Stromal cell of bone marrow (primary cell): ENCODE measurements around the gene AOPEP.
"Not testable (repeated sequence)": the region's sequence is repeated elsewhere in the genome, so short reads cannot be mapped to it uniquely, and the experiment has no call there.

ENCODE experiments used
- DNase-seq: peaks from one replicate; pipeline ENCODE4 v3.0.0-alpha.2; 2012; ENCODE audit warnings: low read depth

The AOPEP gene

DNA sequence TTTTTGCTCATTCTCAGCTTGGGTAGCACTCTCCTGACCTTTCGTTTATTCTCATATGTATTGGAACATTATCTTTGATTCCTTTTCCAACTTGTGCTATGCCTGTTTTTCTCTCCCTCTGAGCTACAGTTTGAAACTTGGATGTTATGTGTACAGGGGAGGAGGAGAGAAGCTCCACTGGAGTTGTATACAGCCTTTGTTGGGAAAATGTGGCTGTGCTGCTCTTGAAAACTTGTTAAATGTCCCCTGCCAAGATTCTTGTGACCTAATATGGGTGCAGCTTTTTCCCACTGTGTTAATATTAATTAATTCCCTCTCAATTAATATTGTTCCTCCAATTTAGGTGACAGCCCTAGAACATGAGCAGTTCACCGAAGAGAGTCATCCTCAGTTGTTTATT is 235.4 kb downstream of the AOPEP start:
- DNase-seq = no peak

DNA sequence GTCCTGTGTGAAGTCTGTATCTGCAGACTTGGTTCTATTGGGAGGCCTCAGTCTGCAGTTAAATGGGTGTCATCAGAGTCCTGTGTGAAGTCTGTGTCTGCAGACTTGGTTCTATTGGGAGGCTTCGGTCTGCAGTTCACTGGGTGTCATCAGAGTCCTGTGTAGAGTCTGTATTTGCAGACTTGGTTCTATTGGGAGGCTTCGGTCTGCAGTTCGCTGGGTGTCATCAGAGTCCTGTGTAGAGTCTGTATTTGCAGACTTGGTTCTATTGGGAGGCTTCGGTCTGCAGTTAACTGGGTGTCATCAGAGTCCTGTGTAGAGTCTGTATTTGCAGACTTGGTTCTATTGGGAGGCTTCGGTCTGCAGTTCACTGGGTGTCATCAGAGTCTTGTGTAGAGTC is 239.1 kb downstream of the AOPEP start:
- not testable (repeated sequence) for DNase-seq

DNA sequence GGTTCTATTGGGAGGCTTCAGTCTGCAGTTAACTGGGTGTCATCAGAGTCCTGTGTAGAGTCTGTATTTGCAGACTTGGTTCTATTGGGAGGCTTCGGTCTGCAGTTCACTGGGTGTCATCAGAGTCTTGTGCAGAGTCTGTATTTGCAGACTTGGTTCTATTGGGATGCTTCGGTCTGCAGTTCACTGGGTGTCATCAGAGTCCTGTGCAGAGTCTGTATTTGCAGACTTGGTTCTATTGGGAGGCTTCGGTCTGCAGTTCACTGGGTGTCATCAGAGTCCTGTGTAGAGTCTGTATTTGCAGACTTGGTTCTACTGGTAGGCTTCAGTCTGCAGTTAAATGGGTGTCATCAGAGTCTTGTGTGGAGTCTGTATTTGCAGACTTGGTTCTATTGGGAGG is 239.5 kb downstream of the AOPEP start:
- DNase-seq = not testable (repeated sequence)

DNA sequence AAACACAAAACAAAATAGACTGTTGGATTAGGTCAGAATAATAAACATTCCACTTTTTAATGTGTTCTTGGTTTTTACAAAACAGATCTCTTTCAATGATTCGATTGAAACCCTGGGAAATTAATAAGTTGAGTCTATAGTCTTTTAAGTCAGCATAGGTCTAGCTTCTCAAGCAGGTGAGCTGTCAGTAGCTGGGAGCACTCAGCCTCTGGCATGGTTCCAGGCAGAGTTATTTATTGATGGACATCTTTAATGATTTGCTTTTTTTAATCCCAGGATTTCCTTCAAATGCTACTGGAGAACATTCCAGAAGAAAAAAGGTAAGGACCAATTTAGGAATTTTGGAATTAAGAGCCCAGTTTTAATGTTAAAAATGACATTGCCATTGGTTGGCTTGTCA is 241.0 kb downstream of the AOPEP start:
- no peak for DNase-seq

DNA sequence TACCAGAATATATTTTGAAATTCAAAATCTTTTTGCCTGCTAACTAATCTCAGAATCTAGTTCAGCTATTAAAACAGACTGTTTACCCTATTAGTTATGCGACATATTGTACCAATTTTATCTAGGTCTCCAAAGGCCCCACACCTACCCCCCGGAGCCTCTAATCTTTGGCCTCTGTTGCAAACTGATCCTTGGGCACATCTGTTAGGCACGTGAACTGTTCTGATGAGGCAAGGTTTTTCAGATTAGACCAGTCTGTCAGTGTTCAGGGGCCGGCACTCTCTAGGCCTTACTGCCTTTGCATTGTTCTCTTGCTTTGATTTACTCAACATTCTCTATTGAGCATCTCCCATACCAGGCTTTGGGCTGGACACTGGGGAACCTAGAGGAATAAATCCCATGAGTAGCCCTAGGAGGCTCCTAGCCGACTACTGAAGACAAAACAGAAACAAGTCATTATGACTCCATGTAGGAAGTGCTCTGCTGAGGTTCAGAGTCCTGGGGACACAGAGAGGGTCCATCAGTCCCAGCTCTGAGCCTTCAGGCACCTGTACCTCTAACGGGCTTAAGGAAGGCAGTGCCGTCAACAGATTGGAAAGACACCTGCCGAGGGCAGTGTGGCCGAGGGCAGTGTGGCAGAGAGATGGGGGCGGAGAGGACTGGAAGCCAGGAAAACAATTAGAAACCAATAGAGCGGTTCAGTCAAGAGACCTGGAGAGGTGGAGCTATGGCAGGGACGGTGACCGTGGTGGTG is 245.1 kb downstream of the AOPEP start:
- no peak for DNase-seq

DNA sequence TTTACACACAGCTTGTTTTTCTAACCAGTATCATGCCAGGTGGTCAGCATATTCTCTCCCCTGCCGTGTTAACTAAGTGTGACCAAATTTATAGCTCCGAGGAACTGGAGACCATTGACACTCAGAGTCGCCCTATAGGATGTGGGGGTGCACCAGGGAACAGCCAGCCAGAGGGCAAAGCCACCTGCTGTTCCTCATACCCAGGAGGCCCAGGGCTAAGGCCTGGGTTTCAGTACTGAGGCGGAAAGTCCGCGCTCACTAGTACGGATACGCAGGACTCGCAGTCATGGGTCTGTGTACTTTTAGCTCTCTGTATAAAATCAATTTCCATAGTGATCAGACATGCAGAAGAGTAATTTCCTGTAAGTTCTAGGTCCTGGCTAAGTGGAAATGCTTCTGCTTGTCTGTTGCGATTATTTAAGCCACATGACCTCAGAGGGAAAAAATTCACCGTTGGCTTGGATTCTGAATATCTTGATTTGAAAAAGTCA is 247.0 kb downstream of the AOPEP start:
- DNase-seq = peak; percentile 27

DNA sequence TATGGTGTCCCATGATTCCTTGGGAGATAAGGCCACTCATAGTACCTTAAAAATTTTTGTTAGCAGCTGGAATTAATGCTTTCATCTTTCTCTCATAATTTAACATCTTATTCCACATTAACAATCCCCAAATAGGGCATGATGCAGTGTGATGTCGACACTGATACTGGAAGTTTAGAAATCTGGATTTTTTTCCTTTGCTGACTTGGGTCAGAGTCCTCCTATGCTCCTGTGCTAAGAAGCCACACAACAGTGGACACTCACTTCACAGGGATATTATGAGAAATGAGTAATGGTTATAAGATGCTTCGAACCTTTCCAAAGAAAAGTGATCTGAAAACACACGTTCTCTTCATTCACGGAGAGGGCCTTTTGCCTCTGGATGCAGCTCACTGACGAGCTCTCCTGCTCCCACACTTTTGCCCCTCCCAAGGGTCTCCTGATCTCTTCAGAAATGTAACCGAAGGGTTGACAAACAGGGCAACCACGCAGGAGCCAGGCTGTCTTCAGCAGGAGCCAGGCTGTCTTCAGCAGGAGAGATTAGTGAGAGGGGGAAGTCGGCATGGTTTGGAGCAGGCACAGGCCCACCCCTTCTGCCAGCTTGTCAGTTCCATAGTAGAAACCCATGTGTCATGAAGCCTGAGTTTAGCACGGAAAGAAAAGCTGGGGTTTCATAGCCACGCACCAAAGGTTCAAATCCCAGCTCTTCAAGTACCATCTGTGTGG is 247.8 kb downstream of the AOPEP start:
- DNase-seq = no peak

DNA sequence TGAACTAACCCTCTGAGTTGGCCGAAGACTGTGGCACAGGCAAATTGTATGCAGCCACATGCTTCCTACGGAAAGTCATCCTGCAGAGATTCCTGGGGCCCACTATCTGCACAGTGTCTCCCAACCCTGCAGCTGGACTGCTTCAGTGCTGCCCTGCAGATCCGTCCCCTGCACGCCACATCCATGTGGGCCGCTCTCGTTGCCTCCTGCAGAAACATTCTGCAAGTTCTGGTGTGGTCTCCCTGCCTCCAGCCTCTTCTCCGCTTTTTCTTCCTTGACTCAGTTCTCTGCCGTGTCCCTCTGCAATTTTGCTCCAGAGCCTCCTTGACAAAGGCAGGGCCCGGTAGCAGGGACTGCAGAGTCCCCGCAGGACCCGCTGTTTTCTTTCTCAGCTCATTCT is 249.0 kb downstream of the AOPEP start:
- no peak for DNase-seq

DNA sequence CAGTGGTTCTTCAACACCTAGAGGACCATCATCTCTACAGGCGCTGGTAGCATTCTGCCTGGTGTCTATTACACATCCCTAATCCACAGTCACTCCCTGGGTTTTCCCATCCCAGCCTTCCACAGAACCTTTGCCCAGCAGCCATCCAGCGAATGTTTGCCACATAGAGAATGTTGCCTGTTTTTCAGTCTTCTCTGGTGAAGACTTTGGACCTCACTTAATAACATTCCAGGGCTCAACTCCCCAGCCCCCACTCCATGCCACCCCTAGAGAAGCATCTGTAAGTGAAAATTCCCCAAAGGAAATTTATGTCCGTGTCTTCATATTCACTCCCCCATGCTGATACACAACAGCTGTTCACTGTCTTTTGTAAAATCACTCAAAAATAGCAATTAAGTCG is 249.6 kb downstream of the AOPEP start:
- DNase-seq = no peak

DNA sequence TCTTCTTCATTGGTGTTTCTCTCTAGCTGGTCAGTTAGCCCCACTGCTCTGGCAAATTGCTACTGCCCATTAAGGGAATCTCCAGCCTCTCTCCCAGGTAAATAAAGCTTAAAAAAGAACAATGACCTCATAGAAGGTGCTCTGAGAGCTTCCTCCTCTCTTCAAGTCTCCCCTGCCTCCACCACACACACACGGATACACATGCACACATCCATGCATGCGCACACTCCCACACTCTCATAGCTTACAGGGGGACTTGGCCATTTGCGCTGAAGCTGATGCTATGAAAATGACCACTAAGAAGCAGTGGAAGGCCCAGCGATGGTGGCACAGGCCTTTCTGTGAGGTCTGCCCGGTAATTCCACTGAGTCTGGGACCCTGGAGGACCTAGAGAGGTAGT is 250.9 kb downstream of the AOPEP start:
- no peak for DNase-seq

DNA sequence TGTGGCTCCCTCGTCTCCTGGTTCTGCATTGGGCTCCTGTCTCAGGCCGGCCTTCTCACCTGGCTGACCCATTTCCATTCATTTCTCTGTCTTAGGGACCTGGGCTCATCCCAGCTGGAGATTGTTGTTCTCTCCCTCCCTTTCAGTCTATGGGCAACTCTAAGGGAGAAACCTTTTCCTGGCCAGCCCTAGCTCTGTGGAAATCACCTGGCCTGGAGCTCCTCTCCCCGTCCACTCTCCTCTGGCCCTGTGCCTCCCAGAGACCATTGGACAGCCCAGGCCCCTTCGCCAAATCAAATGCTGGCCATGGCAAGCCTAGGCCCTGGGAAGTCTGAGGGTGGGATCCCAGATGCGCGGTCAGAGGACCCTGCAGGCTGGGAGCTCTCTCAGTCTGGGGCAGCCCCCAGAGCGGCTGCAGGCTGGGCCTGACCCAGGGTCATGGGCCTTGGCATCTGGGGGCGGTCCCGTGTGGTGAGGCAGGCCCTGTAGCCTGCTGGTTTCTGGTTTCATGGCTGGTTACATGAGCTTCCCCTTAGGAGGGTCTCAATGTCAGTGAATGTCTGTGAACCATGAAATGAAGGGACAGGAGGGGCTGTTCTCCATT is 253.5 kb downstream of the AOPEP start:
- DNase-seq = no peak

DNA sequence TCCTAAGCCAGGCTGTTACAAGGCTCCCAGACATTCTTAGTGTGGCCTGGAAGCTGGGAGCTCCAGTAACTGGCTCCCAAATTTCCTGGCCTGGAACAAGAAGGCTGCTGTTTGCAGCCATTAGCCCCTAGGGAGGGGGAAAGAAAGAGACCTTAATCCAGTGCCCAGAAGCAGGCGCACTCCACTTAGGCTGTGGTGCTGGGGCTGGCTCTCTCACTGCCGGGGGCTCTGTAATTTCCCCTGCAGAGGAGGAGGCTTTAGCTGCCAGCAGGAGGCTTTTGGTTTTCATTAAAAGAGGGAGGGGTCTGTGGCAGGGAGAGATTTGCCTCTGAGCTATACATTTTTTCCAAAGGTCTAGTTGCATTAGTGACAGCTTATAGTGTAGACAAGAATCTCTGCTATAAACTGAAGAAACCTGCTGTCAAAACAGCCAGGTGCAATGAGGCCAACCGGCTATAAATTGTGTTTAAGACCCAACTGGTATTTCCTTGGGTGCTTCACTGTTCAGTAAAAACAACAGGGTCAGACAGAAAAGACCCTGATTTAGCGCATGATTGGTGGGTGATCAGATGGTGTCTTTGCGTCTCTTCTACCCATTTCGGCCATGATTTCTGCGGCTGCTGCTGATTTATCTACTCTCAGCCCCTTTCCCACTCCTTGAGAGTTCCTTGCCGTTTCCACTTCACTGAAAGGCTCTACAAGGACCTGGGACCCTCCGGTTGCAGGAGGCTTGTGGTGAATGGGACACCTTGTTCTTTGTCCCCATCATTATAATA is 254.6 kb downstream of the AOPEP start:
- no peak for DNase-seq

DNA sequence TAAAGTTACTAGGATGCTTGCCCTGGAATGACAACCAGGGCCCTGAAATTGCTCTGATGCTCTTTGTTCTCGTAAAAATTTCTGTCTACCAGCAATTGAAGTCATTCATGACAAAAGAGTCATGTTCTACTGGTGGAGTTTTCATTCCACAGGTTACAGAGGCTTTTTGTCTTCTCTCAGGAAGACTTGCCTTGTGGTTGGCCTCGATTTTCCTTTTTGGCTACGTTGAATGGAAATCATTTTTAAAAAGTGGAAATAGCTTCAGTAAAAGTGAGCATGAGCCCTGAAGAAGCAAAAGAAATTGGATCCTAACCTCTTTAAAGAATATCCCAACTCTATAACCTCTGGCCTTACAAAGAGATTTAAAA is 255.2 kb downstream of the AOPEP start:
- DNase-seq = no peak

DNA sequence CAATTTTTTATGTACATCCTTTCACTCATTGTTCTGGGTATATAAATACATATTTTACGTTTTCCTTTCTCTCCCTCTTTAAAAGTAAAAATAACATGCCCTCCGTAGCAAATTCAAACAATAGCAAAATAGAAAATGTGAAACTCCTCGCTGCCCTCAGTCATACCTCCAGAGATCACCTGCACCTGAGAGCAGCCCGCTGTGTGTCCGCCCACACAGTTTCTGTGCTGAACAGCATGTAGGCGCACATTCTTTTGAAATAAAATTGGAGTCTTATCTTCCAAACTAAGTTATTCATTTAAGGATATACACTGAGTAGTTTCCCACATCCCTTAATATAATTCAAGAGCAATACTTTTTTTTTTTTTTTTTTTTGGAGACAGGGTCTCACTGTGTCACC is 255.7 kb downstream of the AOPEP start:
- no peak for DNase-seq

DNA sequence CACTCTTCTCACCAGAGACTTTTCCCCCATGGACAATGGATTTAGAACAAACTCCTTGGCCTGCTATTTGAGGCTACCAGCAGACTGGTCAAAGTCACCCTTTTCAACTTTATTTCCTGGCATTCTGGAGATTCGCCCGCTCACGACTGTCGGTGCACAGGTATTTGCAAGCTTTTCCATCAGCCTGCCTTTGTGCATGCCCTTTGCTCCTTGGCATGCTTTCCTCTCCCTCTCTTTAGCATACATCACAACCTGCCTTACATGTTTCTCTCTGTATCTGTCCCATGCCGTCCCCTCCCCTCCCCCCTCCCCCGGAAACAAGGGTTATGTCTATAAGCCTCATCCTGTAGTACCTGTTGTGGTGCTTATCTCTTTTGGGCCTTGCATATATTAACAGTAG is 257.1 kb downstream of the AOPEP start:
- no peak for DNase-seq

DNA sequence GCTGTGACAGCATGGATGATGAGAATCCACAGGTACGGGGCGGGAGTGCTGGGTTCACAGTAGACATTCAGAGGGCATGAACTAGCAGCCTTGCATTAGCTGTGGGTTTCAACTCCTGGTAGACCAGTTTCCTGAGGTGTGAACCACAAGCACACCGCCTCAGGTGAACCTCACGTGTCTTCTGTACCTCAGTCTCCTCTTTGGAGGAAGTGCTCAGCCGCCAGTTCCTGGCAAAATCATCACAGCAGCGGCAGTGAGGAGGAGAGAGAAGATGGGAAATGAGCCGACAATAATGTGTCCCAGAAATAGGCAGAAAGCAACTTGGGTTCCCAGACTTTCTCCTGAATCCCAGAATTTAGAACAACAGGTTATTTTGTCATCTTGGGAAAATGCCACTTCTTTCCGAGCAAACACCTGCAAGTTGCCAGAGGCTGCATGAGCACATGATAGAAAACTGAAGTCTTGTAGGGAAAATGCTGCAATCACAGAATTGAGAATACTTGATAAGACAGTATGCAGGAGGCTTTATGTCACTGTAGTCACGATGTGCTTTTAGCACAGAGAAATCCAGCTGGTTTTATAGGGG is 258.5 kb downstream of the AOPEP start:
- no peak for DNase-seq

DNA sequence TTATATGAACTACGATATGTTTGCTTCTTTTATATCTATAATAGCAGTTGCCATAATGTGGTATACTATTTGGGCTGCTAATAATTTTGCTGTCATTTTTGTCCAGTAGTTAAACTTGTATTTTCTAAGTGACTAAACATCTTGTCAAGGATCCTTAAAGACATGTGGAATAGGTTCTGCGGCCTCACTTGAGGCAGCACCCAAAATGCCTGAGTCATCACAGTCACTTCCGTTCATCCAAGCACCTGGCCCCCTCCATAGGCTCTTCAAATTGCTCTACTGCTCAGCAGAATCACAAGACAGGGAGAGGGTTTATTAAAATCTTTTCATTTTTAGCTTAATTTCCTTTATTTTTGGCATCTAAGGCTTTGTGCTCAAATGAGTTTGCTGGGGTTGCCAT is 259.1 kb downstream of the AOPEP start:
- no peak for DNase-seq

DNA sequence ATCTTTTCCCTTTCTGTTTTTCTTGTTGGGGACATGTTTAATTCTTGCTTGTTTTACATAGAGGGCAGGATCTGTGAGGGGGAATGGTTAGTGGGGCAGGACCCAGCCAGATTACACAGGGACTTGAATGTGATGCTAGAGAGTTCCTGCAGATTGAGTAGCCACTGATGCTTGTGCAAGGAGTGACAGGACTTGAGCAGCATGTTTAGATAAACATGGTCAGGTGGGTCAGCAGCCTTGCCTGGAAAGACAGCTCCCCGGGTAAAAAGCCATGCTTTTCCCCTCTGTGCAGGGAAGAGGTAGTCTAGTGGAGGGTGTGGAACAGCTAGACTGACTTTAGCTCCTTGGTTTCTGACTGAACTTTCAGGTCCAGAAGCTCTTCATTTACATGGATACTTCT is 261.2 kb downstream of the AOPEP start:
- no peak for DNase-seq

DNA sequence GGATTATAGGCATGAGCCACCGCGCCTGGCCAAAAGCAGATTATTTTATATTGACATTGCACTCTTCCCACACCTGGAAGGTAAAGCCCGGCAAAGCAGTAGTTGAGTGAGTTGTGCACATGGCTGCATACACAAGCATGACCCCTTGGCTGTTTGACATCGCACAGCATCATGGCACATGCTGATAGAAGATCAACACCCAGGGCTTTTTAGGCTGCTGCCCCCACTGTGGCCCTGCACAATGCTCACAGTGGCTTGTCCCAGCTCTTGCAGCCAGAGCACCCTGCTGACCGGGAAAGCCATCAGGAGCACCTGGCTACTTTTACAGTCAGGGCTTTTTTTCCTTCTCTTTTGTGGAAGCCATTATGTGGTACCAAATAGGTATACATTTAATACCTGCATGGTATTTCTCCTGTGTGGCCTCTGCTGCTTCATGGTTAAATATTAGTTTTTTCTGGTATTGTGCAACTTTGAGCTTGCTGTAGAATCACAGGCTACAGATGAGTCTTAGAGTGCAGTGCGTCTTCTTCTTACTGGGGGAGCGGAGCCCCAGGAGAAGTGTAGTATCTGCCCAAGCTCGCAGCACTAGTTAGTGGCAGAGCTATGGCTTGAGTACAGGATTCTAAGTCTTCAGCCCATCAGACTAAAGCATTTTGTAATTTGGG is 264.5 kb downstream of the AOPEP start:
- no peak for DNase-seq

DNA sequence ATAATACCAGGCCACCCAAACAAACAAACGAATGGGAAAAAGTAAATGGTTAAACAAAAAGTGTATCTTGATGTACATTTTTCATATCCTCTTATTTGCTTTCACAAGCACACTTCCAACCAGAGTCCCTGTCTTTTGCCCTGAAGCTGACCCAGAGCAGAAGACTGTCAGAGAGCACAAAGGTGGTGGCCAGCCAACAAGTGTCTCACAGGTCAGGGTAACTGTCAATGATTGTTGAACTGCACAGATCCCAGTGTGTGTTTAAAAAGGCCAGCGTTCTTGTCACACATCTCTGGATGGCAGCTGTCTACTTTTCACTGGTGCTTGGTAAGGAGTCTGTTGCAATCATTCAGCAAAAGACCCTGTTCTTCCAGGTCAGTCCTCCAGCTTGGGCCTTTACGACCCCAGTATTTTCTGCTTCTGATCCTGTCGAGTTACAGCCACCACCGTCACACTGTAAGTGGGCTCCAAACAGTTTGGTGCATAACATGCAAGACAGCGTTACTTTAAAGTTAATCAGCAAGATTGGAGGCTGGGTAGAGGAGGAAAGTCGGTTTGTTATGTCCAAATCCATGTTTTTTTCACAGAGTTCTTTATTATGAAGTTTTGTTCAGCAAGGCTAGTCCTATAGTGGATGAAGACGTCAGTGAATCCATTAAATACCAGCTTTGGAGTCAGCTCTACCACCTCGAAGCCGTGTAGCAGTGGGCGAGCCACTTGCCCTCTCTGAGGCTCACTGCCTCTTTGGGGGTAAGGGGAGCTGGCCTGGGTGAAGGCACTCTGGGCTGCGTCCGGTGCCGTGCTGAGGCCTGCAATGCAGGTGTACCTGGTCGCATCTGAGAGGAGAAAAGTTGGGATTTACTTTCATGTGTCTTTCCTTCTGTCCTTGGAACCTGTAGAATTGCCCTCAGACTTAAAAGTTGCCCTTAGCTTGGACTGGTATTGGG is 265.7 kb downstream of the AOPEP start:
- DNase-seq = no peak
